ENCODE results near the gene ROR1.

DNA sequence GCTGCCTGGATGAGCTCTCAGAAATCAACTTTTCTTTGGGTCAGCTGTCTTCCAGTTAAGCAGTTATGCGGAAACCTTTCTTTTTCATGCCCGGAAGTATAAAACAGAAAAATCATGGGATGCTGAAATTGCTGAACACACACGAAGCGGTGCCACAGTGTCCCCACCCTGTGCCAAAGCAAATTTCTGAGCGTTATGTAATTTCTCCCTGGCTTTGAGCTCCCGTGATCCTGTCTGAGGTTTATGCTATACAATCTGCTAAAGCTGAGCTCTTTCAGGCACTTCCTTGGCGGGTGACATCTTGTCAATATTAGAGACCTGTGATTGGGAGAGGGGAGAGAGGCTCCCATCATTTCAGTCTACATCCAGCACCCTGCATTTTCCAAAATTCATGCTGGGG, 201.7 kb downstream of the ROR1 start:
- no peak for TF ChIP-seq RCOR1 (IDR thresholded peaks at IDR 0.05; ENCODE audit: low read length)
- TF ChIP-seq, protein P1, sequence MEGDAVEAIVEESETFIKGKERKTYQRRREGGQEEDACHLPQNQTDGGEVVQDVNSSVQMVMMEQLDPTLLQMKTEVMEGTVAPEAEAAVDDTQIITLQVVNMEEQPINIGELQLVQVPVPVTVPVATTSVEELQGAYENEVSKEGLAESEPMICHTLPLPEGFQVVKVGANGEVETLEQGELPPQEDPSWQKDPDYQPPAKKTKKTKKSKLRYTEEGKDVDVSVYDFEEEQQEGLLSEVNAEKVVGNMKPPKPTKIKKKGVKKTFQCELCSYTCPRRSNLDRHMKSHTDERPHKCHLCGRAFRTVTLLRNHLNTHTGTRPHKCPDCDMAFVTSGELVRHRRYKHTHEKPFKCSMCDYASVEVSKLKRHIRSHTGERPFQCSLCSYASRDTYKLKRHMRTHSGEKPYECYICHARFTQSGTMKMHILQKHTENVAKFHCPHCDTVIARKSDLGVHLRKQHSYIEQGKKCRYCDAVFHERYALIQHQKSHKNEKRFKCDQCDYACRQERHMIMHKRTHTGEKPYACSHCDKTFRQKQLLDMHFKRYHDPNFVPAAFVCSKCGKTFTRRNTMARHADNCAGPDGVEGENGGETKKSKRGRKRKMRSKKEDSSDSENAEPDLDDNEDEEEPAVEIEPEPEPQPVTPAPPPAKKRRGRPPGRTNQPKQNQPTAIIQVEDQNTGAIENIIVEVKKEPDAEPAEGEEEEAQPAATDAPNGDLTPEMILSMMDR (IDR thresholded peaks at IDR 0.05), result no peak
- TF ChIP-seq, protein P2, sequence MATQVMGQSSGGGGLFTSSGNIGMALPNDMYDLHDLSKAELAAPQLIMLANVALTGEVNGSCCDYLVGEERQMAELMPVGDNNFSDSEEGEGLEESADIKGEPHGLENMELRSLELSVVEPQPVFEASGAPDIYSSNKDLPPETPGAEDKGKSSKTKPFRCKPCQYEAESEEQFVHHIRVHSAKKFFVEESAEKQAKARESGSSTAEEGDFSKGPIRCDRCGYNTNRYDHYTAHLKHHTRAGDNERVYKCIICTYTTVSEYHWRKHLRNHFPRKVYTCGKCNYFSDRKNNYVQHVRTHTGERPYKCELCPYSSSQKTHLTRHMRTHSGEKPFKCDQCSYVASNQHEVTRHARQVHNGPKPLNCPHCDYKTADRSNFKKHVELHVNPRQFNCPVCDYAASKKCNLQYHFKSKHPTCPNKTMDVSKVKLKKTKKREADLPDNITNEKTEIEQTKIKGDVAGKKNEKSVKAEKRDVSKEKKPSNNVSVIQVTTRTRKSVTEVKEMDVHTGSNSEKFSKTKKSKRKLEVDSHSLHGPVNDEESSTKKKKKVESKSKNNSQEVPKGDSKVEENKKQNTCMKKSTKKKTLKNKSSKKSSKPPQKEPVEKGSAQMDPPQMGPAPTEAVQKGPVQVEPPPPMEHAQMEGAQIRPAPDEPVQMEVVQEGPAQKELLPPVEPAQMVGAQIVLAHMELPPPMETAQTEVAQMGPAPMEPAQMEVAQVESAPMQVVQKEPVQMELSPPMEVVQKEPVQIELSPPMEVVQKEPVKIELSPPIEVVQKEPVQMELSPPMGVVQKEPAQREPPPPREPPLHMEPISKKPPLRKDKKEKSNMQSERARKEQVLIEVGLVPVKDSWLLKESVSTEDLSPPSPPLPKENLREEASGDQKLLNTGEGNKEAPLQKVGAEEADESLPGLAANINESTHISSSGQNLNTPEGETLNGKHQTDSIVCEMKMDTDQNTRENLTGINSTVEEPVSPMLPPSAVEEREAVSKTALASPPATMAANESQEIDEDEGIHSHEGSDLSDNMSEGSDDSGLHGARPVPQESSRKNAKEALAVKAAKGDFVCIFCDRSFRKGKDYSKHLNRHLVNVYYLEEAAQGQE (IDR thresholded peaks at IDR 0.05; ENCODE audit: low read depth, low read length), result no peak
